ENCODE data around the gene WRNIP1. TPM values are rescaled to one million over a fixed set of nuclear protein-coding genes. Genes with fewer than 3 reads are reported as not detected.

The WRNIP1 gene
- total RNA-seq, 5 donors from 2014 or later (not counting 1 experiment from before 2014, with no cell fraction given): 30.1 to 46.1 (median 41.1) TPM

DNA sequence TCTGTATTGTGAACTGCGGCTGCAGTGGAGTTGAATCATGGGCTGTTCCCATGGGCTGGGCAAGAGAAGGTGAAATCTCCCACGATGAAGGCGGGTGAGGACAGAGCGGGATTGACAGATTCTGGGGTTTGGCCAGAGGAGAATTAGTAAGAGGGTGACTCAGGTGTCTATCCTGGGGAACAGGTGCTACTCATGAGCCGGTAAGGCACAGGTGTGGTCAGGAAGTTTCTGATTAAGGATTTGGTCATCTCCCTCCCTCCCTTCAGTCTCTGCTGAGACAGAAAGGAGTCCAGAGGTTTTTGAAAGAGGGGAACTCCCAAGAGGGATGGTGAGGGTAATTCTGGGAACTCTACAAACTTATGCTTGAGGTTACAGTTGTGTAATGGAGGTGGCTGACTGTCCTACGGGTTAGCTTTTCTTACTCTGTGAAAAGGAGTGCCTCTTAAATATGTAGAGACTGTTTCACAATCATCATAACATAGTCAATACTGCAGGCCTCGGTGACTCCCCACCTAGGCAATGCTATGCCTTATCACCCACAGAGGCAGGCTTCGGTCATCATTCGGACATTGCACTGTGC is 45.0 kb downstream of the WRNIP1 start:
- POLR2A ChIA-PET: no interaction called here
- ATAC-seq (replicated peaks in 1 of 4): no peak
- WGBS (ENCODE audit: insufficient coverage): 98% methylated on average over 5 of the region's 9 CpGs
- Mint-ChIP-seq H3K9me3 (peaks cover under 1 to 5% (median 2%) of the 10 kb centered on the region in 3 donors), H3K27me3 (no peaks in the 10 kb centered on the region), H3K27ac (no peak overlapping the region), H3K36me3 (peaks cover 7% of the 10 kb centered on the region), H3K4me1 (peaks cover 2 to 7% (median 7%) of the 10 kb centered on the region in 3 donors), H3K4me3 (no peak overlapping the region)
- Histone ChIP-seq H3K27me3 (replicated peaks in 1 of 2; ENCODE audit: control insufficient read depth in 2 of 2, extremely low read depth in 1 of 2, insufficient read depth in 2 of 2, low read length in 1 of 2) (no peaks in the 10 kb centered on the region), H3K36me3 (ENCODE audit: control insufficient read depth in 2 of 2, extremely low read depth in 1 of 2, insufficient read depth in 1 of 2, low read length in 1 of 2) (no peaks in the 10 kb centered on the region), H3K9me3 (no peaks in the 10 kb centered on the region), H3K4me3 (ENCODE audit: control insufficient read depth in 1 of 2, extremely low read depth in 1 of 2, low read length in 1 of 2) (no peak overlapping the region), H3K4me1 (ENCODE audit: control insufficient read depth in 1 of 2, extremely low read depth in 1 of 2, insufficient read depth in 2 of 2, low read length in 2 of 2) (no peaks in the 10 kb centered on the region), H3K27ac (ENCODE audit: low read length) (no peak overlapping the region)
- CTCF ChIA-PET: interaction anchor here in 1 of 2 donors (0.8 to 1.0 kb wide), 2 partner anchors 26 to 230 kb away, joined by 3 read pairs; no protein-coding TSS in a partner anchor
- DNase-seq: no peak

- Histone ChIP-seq H3K4me1 (ENCODE audit: control insufficient read depth in 1 of 2, extremely low read depth in 1 of 2, insufficient read depth in 2 of 2, low read length in 2 of 2) (peaks cover 0 to 5% of the 10 kb centered on the region in 2 experiments), H3K9me3 (peaks cover 5% of the 10 kb centered on the region), H3K36me3 (ENCODE audit: control insufficient read depth in 2 of 2, extremely low read depth in 1 of 2, insufficient read depth in 1 of 2, low read length in 1 of 2) (no peaks in the 10 kb centered on the region), H3K27me3 (replicated peaks in 1 of 2; ENCODE audit: control insufficient read depth in 2 of 2, extremely low read depth in 1 of 2, insufficient read depth in 2 of 2, low read length in 1 of 2) (no peaks in the 10 kb centered on the region), H3K27ac (ENCODE audit: low read length) (no peak overlapping the region), H3K4me3 (ENCODE audit: control insufficient read depth in 1 of 2, extremely low read depth in 1 of 2, low read length in 1 of 2) (no peak overlapping the region)
- H3K4me1 Mint-ChIP-seq: peaks cover 11 to 18% (median 16%) of the 10 kb centered on the region in 3 donors
- ChIA-PET POLR2A (interaction anchor here in 1 of 2 donors (0.6 to 0.7 kb wide), 2 partner anchors 16 to 118 kb away, joined by 7 read pairs; no protein-coding TSS in a partner anchor), CTCF (interaction anchor here in 1 of 2 donors (0.7 kb wide), 1 partner anchor 61 kb away, joined by 6 read pairs; no protein-coding TSS in a partner anchor)
- WGBS (ENCODE audit: insufficient coverage): no CpG with 5 or more reads among the region's 3 CpGs
- ATAC-seq (replicated peaks in 1 of 4): no peak
- peaks cover 11 to 20% (median 18%) of the 10 kb centered on the region in 3 donors for H3K9me3 Mint-ChIP-seq
- peaks cover 13% of the 10 kb centered on the region for H3K36me3 Mint-ChIP-seq
- no peak overlapping the region for H3K4me3 Mint-ChIP-seq
- H3K27ac Mint-ChIP-seq: no peak overlapping the region
- no peak for DNase-seq
- no peaks in the 10 kb centered on the region for H3K27me3 Mint-ChIP-seq
These were observed 47.5 kb downstream of the WRNIP1 start for GRCh38 chr6:2812695-2813094.

DNA sequence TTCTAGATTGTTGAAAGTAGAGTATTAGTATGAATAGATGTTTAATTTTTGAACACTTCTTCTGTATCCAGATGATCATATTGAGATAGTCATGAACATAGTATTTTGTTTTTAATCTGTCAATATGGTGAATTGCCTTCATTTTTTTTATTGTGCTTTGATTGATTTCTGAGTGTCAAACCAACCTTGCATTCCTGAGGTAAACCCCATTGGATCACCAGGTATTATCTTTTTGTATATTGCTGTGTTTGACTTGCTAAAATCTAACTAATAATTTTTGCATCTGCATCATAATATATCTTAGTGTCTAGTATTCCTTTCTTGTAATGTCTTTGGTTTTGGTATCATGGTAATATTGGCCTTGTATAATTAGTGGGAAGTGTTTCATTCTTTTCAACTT is 51.0 kb downstream of the WRNIP1 start:
- Histone ChIP-seq H3K9me3 (peaks cover 5% of the 10 kb centered on the region), H3K36me3 (ENCODE audit: control insufficient read depth in 2 of 2, extremely low read depth in 1 of 2, insufficient read depth in 1 of 2, low read length in 1 of 2) (no peaks in the 10 kb centered on the region), H3K27me3 (replicated peaks in 1 of 2; ENCODE audit: control insufficient read depth in 2 of 2, extremely low read depth in 1 of 2, insufficient read depth in 2 of 2, low read length in 1 of 2) (no peaks in the 10 kb centered on the region), H3K4me3 (ENCODE audit: control insufficient read depth in 1 of 2, extremely low read depth in 1 of 2, low read length in 1 of 2) (no peak overlapping the region), H3K4me1 (ENCODE audit: control insufficient read depth in 1 of 2, extremely low read depth in 1 of 2, insufficient read depth in 2 of 2, low read length in 2 of 2) (peaks cover 0 to 12% of the 10 kb centered on the region in 2 experiments), H3K27ac (ENCODE audit: low read length) (no peak overlapping the region)
- peaks cover 19 to 29% (median 25%) of the 10 kb centered on the region in 3 donors for H3K4me1 Mint-ChIP-seq
- H3K9me3 Mint-ChIP-seq: peaks cover 11 to 20% (median 18%) of the 10 kb centered on the region in 3 donors
- no peak overlapping the region for H3K27ac Mint-ChIP-seq
- H3K27me3 Mint-ChIP-seq: no peaks in the 10 kb centered on the region
- H3K36me3 Mint-ChIP-seq: peaks cover 13% of the 10 kb centered on the region
- DNase-seq (no peak), ATAC-seq (replicated peaks in 1 of 4) (no peak)
- ChIA-PET POLR2A (no interaction called here), CTCF (no interaction called here)
- no peak overlapping the region for H3K4me3 Mint-ChIP-seq

DNA sequence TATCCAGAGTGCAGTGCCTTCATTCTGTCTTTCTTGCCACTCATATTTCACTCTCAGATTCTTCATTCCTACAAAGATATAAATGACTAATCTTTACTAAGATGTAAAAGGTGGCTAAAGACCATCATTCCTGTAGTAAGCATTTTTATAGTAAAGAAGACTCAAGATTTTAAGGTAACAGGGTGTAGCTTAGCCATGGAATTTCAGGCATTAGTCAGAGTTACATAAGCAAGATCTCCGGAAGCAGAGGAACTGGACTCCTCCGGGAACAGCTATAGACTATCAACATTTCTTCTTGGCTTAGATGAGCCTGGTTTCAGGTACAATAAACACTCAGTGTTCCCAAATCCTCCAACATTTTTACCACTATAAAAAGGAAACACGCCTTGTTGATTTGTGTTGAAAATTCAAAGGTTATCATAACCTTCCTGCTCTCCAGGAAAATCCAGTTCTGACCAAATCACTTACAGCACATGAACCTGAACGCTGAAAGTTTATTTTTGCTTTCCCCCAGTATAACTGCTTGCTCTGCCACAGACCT is 52.8 kb downstream of the WRNIP1 start:
- H3K27me3 Mint-ChIP-seq: no peaks in the 10 kb centered on the region
- WGBS (ENCODE audit: insufficient coverage): 0% methylated on average over 1 of the region's 4 CpGs
- no peak overlapping the region for H3K27ac ChIP-seq (ENCODE audit: low read length)
- H3K4me3 Mint-ChIP-seq: no peak overlapping the region
- H3K4me3 ChIP-seq (ENCODE audit: control insufficient read depth in 1 of 2, extremely low read depth in 1 of 2, low read length in 1 of 2): no peak overlapping the region
- H3K9me3 Mint-ChIP-seq: peaks cover 11 to 20% (median 18%) of the 10 kb centered on the region in 3 donors
- POLR2A ChIA-PET: no interaction called here
- H3K36me3 ChIP-seq (ENCODE audit: control insufficient read depth in 2 of 2, extremely low read depth in 1 of 2, insufficient read depth in 1 of 2, low read length in 1 of 2): no peaks in the 10 kb centered on the region
- no peaks in the 10 kb centered on the region for H3K27me3 ChIP-seq (replicated peaks in 1 of 2; ENCODE audit: control insufficient read depth in 2 of 2, extremely low read depth in 1 of 2, insufficient read depth in 2 of 2, low read length in 1 of 2)
- ATAC-seq (replicated peaks in 1 of 4): no peak
- peaks cover 16% of the 10 kb centered on the region for H3K36me3 Mint-ChIP-seq
- peaks cover 5% of the 10 kb centered on the region for H3K9me3 ChIP-seq
- CTCF ChIA-PET: interaction anchor here in 1 of 2 donors (0.6 kb wide), 1 partner anchor 536 kb away, joined by 3 read pairs; no protein-coding TSS in a partner anchor
- H3K4me1 ChIP-seq (ENCODE audit: control insufficient read depth in 1 of 2, extremely low read depth in 1 of 2, insufficient read depth in 2 of 2, low read length in 2 of 2): peaks cover 0 to 12% of the 10 kb centered on the region in 2 experiments
- no peak for DNase-seq
- H3K27ac Mint-ChIP-seq: no peak overlapping the region
- peaks cover 19 to 29% (median 25%) of the 10 kb centered on the region in 3 donors for H3K4me1 Mint-ChIP-seq

DNA sequence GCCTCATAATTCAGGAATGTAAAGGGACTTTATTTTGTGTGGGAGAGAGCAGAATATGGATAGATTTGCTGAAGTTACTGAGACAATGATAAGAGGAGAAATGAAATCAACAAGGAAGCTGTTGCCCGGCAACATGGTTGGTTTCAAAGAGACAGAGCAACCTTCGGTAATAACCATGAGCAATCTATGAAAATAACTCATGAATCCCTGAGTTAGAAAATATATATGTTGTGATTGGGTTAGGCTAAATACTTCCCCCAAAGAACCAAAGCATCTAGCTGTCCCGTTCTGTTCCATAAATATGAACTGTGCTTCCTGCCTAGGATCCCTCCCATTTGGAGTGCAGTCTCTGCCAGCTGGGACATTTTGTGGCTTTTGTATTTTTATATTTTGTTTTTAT is 53.4 kb downstream of the WRNIP1 start:
- Mint-ChIP-seq H3K27me3 (no peaks in the 10 kb centered on the region), H3K36me3 (peaks cover 16% of the 10 kb centered on the region), H3K4me3 (no peak overlapping the region), H3K9me3 (peaks cover 11 to 20% (median 18%) of the 10 kb centered on the region in 3 donors), H3K27ac (no peak overlapping the region), H3K4me1 (peaks cover 19 to 29% (median 25%) of the 10 kb centered on the region in 3 donors)
- no peaks in the 10 kb centered on the region for H3K27me3 ChIP-seq (replicated peaks in 1 of 2; ENCODE audit: control insufficient read depth in 2 of 2, extremely low read depth in 1 of 2, insufficient read depth in 2 of 2, low read length in 1 of 2)
- no peaks in the 10 kb centered on the region for H3K36me3 ChIP-seq (ENCODE audit: control insufficient read depth in 2 of 2, extremely low read depth in 1 of 2, insufficient read depth in 1 of 2, low read length in 1 of 2)
- no peak for ATAC-seq (replicated peaks in 1 of 4)
- CTCF ChIA-PET: no interaction called here
- peaks cover 5% of the 10 kb centered on the region for H3K9me3 ChIP-seq
- no peak overlapping the region for H3K4me3 ChIP-seq (ENCODE audit: control insufficient read depth in 1 of 2, extremely low read depth in 1 of 2, low read length in 1 of 2)
- 60% methylated on average over 1 of the region's 3 CpGs for WGBS (ENCODE audit: insufficient coverage)
- no peak overlapping the region for H3K27ac ChIP-seq (ENCODE audit: low read length)
- no peak for DNase-seq
- POLR2A ChIA-PET: no interaction called here
- peaks cover 0 to 12% of the 10 kb centered on the region in 2 experiments for H3K4me1 ChIP-seq (ENCODE audit: control insufficient read depth in 1 of 2, extremely low read depth in 1 of 2, insufficient read depth in 2 of 2, low read length in 2 of 2)

GRCh38 chr6:2819115-2819514 is 53.9 kb downstream of the WRNIP1 start:
- no peaks in the 10 kb centered on the region for H3K27me3 Mint-ChIP-seq
- H3K27ac Mint-ChIP-seq: no peak overlapping the region
- H3K9me3 Mint-ChIP-seq: peaks cover 11 to 20% (median 15%) of the 10 kb centered on the region in 3 donors
- H3K9me3 ChIP-seq: peaks cover 5% of the 10 kb centered on the region
- ATAC-seq (replicated peaks in 1 of 4) (no peak), DNase-seq (no peak)
- H3K4me3 ChIP-seq (ENCODE audit: control insufficient read depth in 1 of 2, extremely low read depth in 1 of 2, low read length in 1 of 2): no peak overlapping the region
- ChIA-PET CTCF (no interaction called here), POLR2A (no interaction called here)
- H3K27me3 ChIP-seq (replicated peaks in 1 of 2; ENCODE audit: control insufficient read depth in 2 of 2, extremely low read depth in 1 of 2, insufficient read depth in 2 of 2, low read length in 1 of 2): no peaks in the 10 kb centered on the region
- H3K4me3 Mint-ChIP-seq: no peak overlapping the region
- 81% methylated on average over 3 of the region's 5 CpGs for WGBS (ENCODE audit: insufficient coverage)
- peaks cover 17% of the 10 kb centered on the region for H3K36me3 Mint-ChIP-seq
- H3K4me1 Mint-ChIP-seq: peaks cover 19 to 29% (median 25%) of the 10 kb centered on the region in 3 donors
- no peak overlapping the region for H3K27ac ChIP-seq (ENCODE audit: low read length)
- H3K36me3 ChIP-seq (ENCODE audit: control insufficient read depth in 2 of 2, extremely low read depth in 1 of 2, insufficient read depth in 1 of 2, low read length in 1 of 2): no peaks in the 10 kb centered on the region
- H3K4me1 ChIP-seq (ENCODE audit: control insufficient read depth in 1 of 2, extremely low read depth in 1 of 2, insufficient read depth in 2 of 2, low read length in 2 of 2): peaks cover 0 to 12% of the 10 kb centered on the region in 2 experiments
